ENCODE measurements around the gene TRABD.

TRABD gene

DNA sequence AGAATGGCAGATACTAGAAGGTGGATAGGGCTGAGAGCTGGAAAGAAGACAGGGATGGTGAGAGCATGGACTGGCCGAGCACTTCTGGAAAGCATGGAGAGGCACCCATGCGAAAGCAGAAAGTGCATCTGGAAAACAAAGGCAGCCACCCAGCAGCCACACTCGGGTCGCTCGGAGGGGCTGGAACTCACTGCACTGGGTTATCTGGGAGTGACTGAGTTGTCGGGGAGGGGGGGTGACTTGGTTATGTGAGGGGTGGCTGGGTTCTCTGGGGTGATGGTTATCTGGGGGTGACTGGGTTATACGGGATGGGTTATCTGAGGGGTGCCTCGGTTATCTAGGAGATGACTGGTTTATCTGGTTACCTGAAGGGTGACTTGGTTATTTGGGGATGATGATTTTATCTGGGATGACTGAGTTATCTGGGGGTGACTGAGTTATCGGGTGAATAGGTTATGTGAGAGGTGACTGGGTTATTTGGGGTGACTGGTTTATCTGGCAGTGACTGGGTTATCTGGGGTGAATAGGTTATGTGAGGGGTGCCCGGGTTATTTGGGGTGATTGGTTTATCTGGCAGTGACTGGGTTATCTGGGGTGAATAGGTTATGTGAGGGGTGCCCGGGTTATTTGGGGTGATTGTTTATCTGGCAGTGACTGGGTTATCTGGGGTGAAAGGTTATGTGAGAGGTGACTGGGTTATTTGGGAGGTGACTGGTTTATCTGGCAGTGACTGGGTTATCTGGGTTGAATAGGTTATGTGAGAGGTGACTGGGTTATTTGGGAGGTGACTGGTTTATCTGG, 17.8 kb upstream of the TRABD start:
- DNase-seq = no peak
- TF ChIP-seq GATA1 (IDR thresholded peaks at IDR 0.05; ENCODE audit: low read depth, low read length) = no peak
- no peak for TF ChIP-seq POLR2A (IDR thresholded peaks at IDR 0.05; ENCODE audit: low read length)

- peak; percentile 60 to 78 for DNase-seq
Measured at GRCh38 chr22:50168490-50169180, 17.1 kb upstream of the TRABD start.

DNA sequence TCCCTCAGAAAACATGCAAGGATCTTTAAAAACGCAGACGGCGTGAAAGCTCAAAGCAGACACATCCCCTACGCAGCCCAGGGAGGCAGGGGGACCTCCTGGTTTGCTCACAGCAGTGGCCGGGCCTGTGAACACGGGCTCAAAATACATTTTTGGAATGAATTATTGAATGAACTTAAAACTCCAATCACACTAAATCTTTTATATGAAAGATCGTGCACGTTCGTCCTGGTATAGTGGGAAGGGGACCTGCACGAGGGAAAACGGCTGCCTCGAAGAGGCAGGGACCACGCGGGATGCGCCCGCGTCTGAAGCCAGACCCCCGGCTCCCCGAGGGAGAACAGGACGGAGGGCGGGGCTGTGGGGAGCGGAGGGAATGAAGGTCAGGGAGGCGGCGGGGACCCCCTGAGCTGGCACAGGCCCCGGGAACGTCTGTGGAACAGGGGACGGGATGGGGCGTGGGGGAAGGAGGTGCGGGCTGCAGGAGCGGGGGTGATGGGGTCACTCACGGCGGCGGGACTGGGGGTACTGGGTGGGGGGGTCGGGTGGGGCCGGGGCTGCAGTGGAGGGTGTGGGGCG, 16.4 kb upstream of the TRABD start:
- DNase-seq = no peak
- no peak for TF ChIP-seq POLR2A (IDR thresholded peaks at IDR 0.05; ENCODE audit: low read length)
- TF ChIP-seq GATA1 (IDR thresholded peaks at IDR 0.05; ENCODE audit: low read depth, low read length) = no peak

GRCh38 chr22:50169774-50170341, 15.9 kb upstream of the TRABD start:
- TF ChIP-seq POLR2A (IDR thresholded peaks at IDR 0.05; ENCODE audit: low read length) (no peak), GATA1 (IDR thresholded peaks at IDR 0.05; ENCODE audit: low read depth, low read length) (no peak)
- peak; percentile 63 to 83 for DNase-seq

GRCh38 chr22:50170453-50171318, 15.0 kb upstream of the TRABD start, which contains the start of gene PANX2:
TSS of gene PANX2 (plus strand) at chr22:50170731. CDS start at chr22:50170731, 0 bp downstream.
- TF ChIP-seq GATA1 (IDR thresholded peaks at IDR 0.05; ENCODE audit: low read depth, low read length) = no peak
- TF ChIP-seq POLR2A (IDR thresholded peaks at IDR 0.05; ENCODE audit: low read length) = no peak
- peak in 1 of 2 experiments; percentile 31 for DNase-seq

GRCh38 chr22:50171319-50171964, 14.3 kb upstream of the TRABD start:
- no peak for DNase-seq
- no peak for TF ChIP-seq POLR2A (IDR thresholded peaks at IDR 0.05; ENCODE audit: low read length)
- TF ChIP-seq GATA1 (IDR thresholded peaks at IDR 0.05; ENCODE audit: low read depth, low read length) = no peak

DNA sequence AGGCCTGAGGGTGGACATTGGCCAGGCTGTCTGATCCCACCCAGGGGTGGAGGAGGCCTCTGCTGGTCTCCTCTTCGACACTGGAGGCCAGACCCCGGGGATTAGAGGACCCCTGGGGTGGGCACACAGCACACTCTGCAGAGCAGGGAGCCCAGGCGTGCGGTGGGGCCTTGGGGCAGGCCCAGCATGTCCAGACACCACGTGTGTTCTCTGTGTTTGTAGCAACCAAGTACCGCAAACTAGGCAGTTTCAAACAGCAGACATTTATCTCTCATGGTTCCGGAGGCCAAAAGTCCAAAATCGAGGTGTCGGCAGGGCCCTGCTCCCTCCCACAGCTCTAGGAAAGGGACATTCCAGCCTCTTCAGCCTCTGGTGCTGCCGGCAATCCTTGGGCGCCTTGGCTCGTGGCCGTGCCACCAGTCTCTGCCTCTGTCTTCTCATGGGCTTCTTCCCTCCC, 13.7 kb upstream of the TRABD start:
- DNase-seq = no peak
- no peak for TF ChIP-seq GATA1 (IDR thresholded peaks at IDR 0.05; ENCODE audit: low read depth, low read length)
- TF ChIP-seq POLR2A (IDR thresholded peaks at IDR 0.05; ENCODE audit: low read length) = no peak

DNA sequence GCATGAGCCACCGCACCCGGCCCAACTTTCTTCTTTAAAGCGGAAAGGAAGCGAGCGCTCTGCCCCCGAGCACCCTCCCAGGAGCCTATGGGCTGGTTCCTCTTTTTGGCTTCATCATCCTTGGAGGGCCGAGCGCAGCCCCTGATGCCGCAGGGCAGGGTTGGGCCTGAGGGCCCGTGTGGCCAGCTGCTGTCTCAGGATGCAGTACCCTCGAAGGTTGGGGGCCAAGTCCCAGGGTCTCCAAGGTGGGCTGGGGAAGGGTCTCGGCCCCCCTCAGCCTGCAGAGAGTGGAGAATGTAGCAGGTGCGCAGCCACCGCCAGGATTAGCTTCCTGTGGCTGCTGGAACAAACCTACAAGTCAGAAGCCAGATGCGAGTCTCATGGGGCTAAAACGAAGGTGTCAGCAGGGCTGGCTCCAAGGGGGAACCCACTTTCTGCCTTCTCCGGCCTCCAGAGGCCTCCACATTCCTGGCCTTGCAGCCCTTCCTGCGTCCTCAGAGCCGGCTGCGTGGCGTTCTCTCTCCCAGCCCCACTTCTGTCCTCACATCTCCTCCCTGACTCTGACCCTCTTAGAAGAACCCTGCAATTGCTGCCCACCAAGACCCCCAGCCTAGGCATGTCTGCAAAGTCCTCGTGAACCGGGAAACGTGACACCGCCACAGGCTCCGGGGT, 12.3 kb upstream of the TRABD start:
- no peak for TF ChIP-seq GATA1 (IDR thresholded peaks at IDR 0.05; ENCODE audit: low read depth, low read length)
- no peak for TF ChIP-seq POLR2A (IDR thresholded peaks at IDR 0.05; ENCODE audit: low read length)
- DNase-seq = no peak

GRCh38 chr22:50173983-50174355, 11.7 kb upstream of the TRABD start:
- TF ChIP-seq GATA1 (IDR thresholded peaks at IDR 0.05; ENCODE audit: low read depth, low read length) (no peak), POLR2A (IDR thresholded peaks at IDR 0.05; ENCODE audit: low read length) (no peak)
- DNase-seq = no peak

- no peak for DNase-seq
- no peak for TF ChIP-seq GATA1 (IDR thresholded peaks at IDR 0.05; ENCODE audit: low read depth, low read length)
- no peak for TF ChIP-seq POLR2A (IDR thresholded peaks at IDR 0.05; ENCODE audit: low read length)
Measured at GRCh38 chr22:50174382-50175190, 11.1 kb upstream of the TRABD start.

DNA sequence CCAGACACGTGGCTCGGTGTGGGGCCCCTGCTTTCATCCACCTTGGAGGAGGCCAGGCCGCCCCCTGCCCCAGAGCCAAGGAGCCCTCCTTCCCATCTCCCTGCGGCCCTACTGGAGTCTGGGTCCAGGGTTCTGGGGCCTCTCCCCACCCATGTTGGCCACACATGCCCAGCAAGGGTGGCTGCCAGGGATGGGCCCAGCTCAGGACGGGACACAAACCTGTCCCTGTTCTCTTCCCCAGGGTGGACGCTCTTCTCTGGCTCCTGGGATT, 10.6 kb upstream of the TRABD start:
- no peak for DNase-seq
- TF ChIP-seq GATA1 (IDR thresholded peaks at IDR 0.05; ENCODE audit: low read depth, low read length) (no peak), POLR2A (IDR thresholded peaks at IDR 0.05; ENCODE audit: low read length) (no peak)

Measured in erythroblast (primary cell).